Measurements from ENCODE around the gene PRSS57. TPM values are rescaled to one million over a fixed set of nuclear protein-coding genes. Genes with fewer than 3 reads are reported as not detected.
A peak's percentile ranks its signal among the peaks of the same experiment; 100 is the strongest.

Gene PRSS57
- total RNA-seq, 4 donors from 2014 or later = not detected

DNA sequence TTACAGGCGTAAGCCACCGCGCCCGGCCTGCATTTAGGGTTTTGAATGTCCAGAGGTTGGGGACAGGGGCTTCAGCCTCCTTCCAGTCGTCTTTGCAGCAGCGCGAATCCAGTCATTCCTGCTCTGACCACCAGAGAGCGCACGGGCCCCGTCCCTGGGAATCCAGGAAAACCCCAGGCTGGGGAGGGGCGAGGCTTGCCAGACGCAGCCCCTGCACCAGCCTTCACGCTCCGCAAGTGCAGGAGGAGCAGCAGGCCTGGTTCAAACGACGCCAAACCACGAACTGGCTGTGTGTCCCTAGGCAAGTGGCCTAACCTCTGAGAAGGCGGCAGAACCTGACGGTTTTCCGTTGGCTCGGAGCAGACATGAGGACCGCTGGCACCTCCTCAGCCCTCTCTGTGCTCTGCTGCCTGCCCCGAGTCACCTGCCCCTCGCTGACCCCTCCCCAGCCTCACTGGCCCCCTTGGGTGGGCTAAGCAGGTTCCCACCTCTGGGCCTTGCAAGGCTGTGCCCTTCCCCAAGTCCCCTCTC lies 30.3 kb downstream of the PRSS57 start:
- DNase-seq = peak; percentile 77 to 78

GRCh38 chr19:663682-664117 lies 31.6 kb downstream of the PRSS57 start:
- Histone ChIP-seq H3K27ac (peak overlapping the region; percentile 80 to 91 (median 88)), H3K27me3 (no peaks in the 10 kb centered on the region), H3K9me3 (no peaks in the 10 kb centered on the region), H3K4me1 (peaks cover 27 to 50% of the 10 kb centered on the region in 2 donors), H3K36me3 (no peaks in the 10 kb centered on the region), H3K4me3 (replicated peaks in 1 of 3) (peak overlapping the region in 2 of 3 donors; percentile 16 to 40)
- DNase-seq = no peak
- intact Hi-C loops (cut with DNase I) = loop anchor here (2.0 kb wide), 1 partner anchor 71 kb away; no protein-coding TSS in a partner anchor
- TF ChIP-seq, protein P1, sequence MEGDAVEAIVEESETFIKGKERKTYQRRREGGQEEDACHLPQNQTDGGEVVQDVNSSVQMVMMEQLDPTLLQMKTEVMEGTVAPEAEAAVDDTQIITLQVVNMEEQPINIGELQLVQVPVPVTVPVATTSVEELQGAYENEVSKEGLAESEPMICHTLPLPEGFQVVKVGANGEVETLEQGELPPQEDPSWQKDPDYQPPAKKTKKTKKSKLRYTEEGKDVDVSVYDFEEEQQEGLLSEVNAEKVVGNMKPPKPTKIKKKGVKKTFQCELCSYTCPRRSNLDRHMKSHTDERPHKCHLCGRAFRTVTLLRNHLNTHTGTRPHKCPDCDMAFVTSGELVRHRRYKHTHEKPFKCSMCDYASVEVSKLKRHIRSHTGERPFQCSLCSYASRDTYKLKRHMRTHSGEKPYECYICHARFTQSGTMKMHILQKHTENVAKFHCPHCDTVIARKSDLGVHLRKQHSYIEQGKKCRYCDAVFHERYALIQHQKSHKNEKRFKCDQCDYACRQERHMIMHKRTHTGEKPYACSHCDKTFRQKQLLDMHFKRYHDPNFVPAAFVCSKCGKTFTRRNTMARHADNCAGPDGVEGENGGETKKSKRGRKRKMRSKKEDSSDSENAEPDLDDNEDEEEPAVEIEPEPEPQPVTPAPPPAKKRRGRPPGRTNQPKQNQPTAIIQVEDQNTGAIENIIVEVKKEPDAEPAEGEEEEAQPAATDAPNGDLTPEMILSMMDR (IDR thresholded peaks at IDR 0.05) = no peak
- WGBS, 2 donors = 68 to 77% methylated on average over 13 to 16 of the region's 18 CpGs

More for the DNA sequence above, 30.3 kb downstream of the PRSS57 start:
- 11% methylated on average over 18 of the region's 24 CpGs for WGBS, 2 donors
- Histone ChIP-seq H3K36me3 (no peaks in the 10 kb centered on the region), H3K4me3 (replicated peaks in 1 of 3) (no peak overlapping the region), H3K27me3 (no peaks in the 10 kb centered on the region), H3K4me1 (peaks cover 27 to 39% of the 10 kb centered on the region in 2 donors), H3K9me3 (no peaks in the 10 kb centered on the region), H3K27ac (no peak overlapping the region)
- TF ChIP-seq, protein P1 (IDR thresholded peaks at IDR 0.05) = peak; percentile 93 to 97 (median 94)
- no peak for TF ChIP-seq POLR2A (IDR thresholded peaks at IDR 0.05)
- intact Hi-C loops (cut with DNase I) = loop anchor here (2.0 kb wide), 1 partner anchor 70 kb away; no protein-coding TSS in a partner anchor

GRCh38 chr19:662962-663681 lies 32.1 kb downstream of the PRSS57 start, which contains the start of gene RNF126:
Gene RNF126, minus strand, starts transcription at chr19:663214. Its CDS starts 93 bp downstream, at chr19:663121.
- peak within 1 kb of the TSS; percentile 80 to 91 (median 88) for H3K27ac ChIP-seq
- peaks cover 27 to 50% of the 10 kb centered on the region in 2 donors for H3K4me1 ChIP-seq
- no peaks in the 10 kb centered on the region for H3K9me3 ChIP-seq
- WGBS, 2 donors = 14% methylated on average over 18 of the region's 97 CpGs; no CpG with 5 or more reads in 1 of the 2 donors
- no peaks in the 10 kb centered on the region for H3K36me3 ChIP-seq
- H3K4me3 ChIP-seq (replicated peaks in 1 of 3) = peak within 1 kb of the TSS; percentile 82 to 98 (median 94)
- TF ChIP-seq, protein P1 (IDR thresholded peaks at IDR 0.05) = no peak
- TF ChIP-seq POLR2A (IDR thresholded peaks at IDR 0.05) = peak; percentile 45 to 76
- H3K27me3 ChIP-seq = no peaks in the 10 kb centered on the region
- intact Hi-C loops (cut with DNase I) = no loop called here
- DNase-seq = peak; percentile 90 to 92

- WGBS, 2 donors = 3 to 4% methylated on average over 5 to 13 of the region's 81 CpGs
- H3K4me1 ChIP-seq = peaks cover 27 to 50% of the 10 kb centered on the region in 2 donors
- peak; percentile 39 to 48 for DNase-seq
- H3K9me3 ChIP-seq = no peaks in the 10 kb centered on the region
- H3K4me3 ChIP-seq (replicated peaks in 1 of 3) = peak overlapping the region; percentile 82 to 98 (median 94)
- intact Hi-C loops (cut with DNase I) = no loop called here
- no peaks in the 10 kb centered on the region for H3K27me3 ChIP-seq
- H3K27ac ChIP-seq = peak overlapping the region; percentile 19 to 77 (median 40)
- TF ChIP-seq, protein P1 (IDR thresholded peaks at IDR 0.05) = no peak
- no peak for TF ChIP-seq POLR2A (IDR thresholded peaks at IDR 0.05)
- no peaks in the 10 kb centered on the region for H3K36me3 ChIP-seq
These were observed 32.9 kb downstream of the PRSS57 start for GRCh38 chr19:662207-662961.
